Kidney (tissue), 14 donors: ENCODE data around the gene GORASP1. TPM values are rescaled to one million over a fixed set of nuclear protein-coding genes. Genes with fewer than 3 reads are reported as not detected.

ENCODE experiments used
- DNase-seq, 5 donors: peaks; one replicate each; pipeline ENCODE4 v3.0.0-alpha.2; 2013 to 2020
- FAIRE-seq: peaks from 2 replicates; lab custom pipeline; 2012; peaks lifted over from hg19 to GRCh38; lab: Jason Lieb, UNC
- H3K27ac ChIP-seq, 2 donors: one replicate each; pipeline ENCODE4 v1.7.0; 2013; ENCODE audit warnings: low read depth in 2 of 2, low read length in 2 of 2, inconsistent platforms in 1 of 2
- H3K27me3 ChIP-seq: one replicate; pipeline ENCODE4 v1.7.1; 2013; ENCODE audit warnings: low read length, inconsistent platforms; ENCODE audit not compliant: control insufficient read depth, insufficient read depth
- H3K36me3 ChIP-seq, 3 donors: one replicate each; pipeline versions ENCODE4 v1.7.0 to v1.7.1; 2013; ENCODE audit warnings: low read length in 3 of 3, control low read depth in 1 of 3, inconsistent platforms in 1 of 3; ENCODE audit not compliant: insufficient read depth in 3 of 3, control insufficient read depth in 2 of 3
- H3K4me1 ChIP-seq, 3 donors: one replicate each; pipeline versions ENCODE4 v1.7.0 to v1.7.1; 2013; ENCODE audit warnings: low read length in 3 of 3, inconsistent platforms in 1 of 3, low read depth in 1 of 3; ENCODE audit not compliant: control insufficient read depth in 2 of 3, insufficient read depth in 2 of 3
- H3K4me3 ChIP-seq, 3 donors: one replicate each; pipeline versions ENCODE4 v1.7.0 to v1.8.1; 2013; ENCODE audit warnings: low read length in 3 of 3, control low read depth in 1 of 3, inconsistent platforms in 1 of 3
- H3K9ac ChIP-seq, 3 donors: one replicate each; pipeline versions ENCODE4 v1.7.0 to v1.7.1; 2013; ENCODE audit warnings: low read length in 3 of 3, control low read depth in 1 of 3, inconsistent platforms in 1 of 3
- H3K9me3 ChIP-seq, 3 donors: one replicate each; pipeline versions ENCODE4 v1.7.0 to v1.7.1; 2013; ENCODE audit warnings: low read length in 3 of 3, control low read depth in 1 of 3, inconsistent platforms in 1 of 3; ENCODE audit not compliant: control insufficient read depth in 2 of 3, insufficient read depth in 1 of 3
- CTCF ChIP-seq: IDR thresholded peaks from 3 replicates; pipeline ENCODE4 v1.5.1; 2012; ENCODE audit warnings: mild to moderate bottlenecking, moderate library complexity, borderline replicate concordance; ENCODE audit not compliant: insufficient read depth; ENCODE audit errors: extremely low read depth
- intact Hi-C: fragments of 100-400 bp; cut with DNase I; formaldehyde crosslinking; loops from one replicate; pipeline ENCODE4 v1.11.1; 2022
- polyA plus RNA-seq: library from polyadenylated mRNA; stranded (reverse); fragments of 350-450 nt; fragmentation: Illumina TruSeq; extraction: RNeasy Lipid Tissue Mini Kit (QIAGEN cat#74804); gene quantifications from one replicate; pipeline ENCODE4 v1.2.3, GENCODE V29; 2014; ENCODE audit warnings: low read depth, low replicate concordance; ENCODE audit not compliant: insufficient read depth
- total RNA-seq: library from RNA; stranded (reverse); fragmentation: NEBNext Ultra II Directional; extraction: Animal tissue kit (Norgen Biotek cat#: 25700); gene quantifications from one replicate; pipeline ENCODE4 v1.2.1, GENCODE V29; 2021
- donor health status: control.
- donor health status: control.
- donor health status: control.
- donor health status: control.
- donor health status: control.
- donor health status: DM: yes; HTN: yes; CAD: no.
- donor health status: Normal renal cell carcinoma (clear cell type).

Gene GORASP1
- total and polyA plus RNA-seq, 2 donors from 2014 or later: 38.8 to 70.9 TPM

- no peak for DNase-seq
- Histone ChIP-seq H3K27me3 (no peaks in the 10 kb centered on the region), H3K9ac (no peak overlapping the region), H3K36me3 (peaks cover 5 to 42% (median 31%) of the 10 kb centered on the region in 3 donors), H3K9me3 (no peaks in the 10 kb centered on the region), H3K4me1 (peaks cover 11 to 47% (median 47%) of the 10 kb centered on the region in 3 donors), H3K27ac (peak overlapping the region in 1 of 2 donors; percentile 8), H3K4me3 (no peak overlapping the region)
- FAIRE-seq: no peak
- no peak for TF ChIP-seq CTCF
- intact Hi-C loops: no loop called here
These were observed 35.8 kb upstream of the GORASP1 start for GRCh38 chr3:39143051-39143885.

GRCh38 chr3:39142067-39142466 lies 34.6 kb upstream of the GORASP1 start:
- Histone ChIP-seq H3K27ac (peak overlapping the region; percentile 73 to 79), H3K4me1 (peaks cover 3 to 35% (median 35%) of the 10 kb centered on the region in 3 donors), H3K4me3 (no peak overlapping the region), H3K9me3 (no peaks in the 10 kb centered on the region), H3K9ac (no peak overlapping the region), H3K27me3 (no peaks in the 10 kb centered on the region), H3K36me3 (peaks cover 5 to 42% (median 31%) of the 10 kb centered on the region in 3 donors)
- TF ChIP-seq CTCF: no peak
- FAIRE-seq (no peak), DNase-seq (peak in 1 of 5 donors; percentile 4)
- intact Hi-C loops: no loop called here

GRCh38 chr3:39141171-39141995 lies 34.0 kb upstream of the GORASP1 start:
- Histone ChIP-seq H3K27ac (peak overlapping the region; percentile 73 to 79), H3K4me3 (peak overlapping the region in 1 of 3 donors; percentile 2), H3K36me3 (peaks cover 5 to 39% (median 31%) of the 10 kb centered on the region in 3 donors), H3K9ac (peak overlapping the region in 1 of 3 donors; percentile 37), H3K9me3 (no peaks in the 10 kb centered on the region), H3K27me3 (no peaks in the 10 kb centered on the region), H3K4me1 (peaks cover 0 to 28% (median 28%) of the 10 kb centered on the region in 3 donors)
- TF ChIP-seq CTCF: no peak
- intact Hi-C loops: no loop called here
- DNase-seq (peak in 2 of 5 donors; percentile 55 to 96), FAIRE-seq (no peak)
